Umbilical cord (tissue), 2 donors: ENCODE data around the gene AMZ1. TPM values are rescaled to one million over a fixed set of nuclear protein-coding genes. Genes with fewer than 3 reads are reported as not detected.

Experiments
- DNase-seq: peaks from one replicate; pipeline ENCODE4 v3.0.0-alpha.2; 2015; ENCODE audit warnings: low spot score
- total RNA-seq: library from RNA; depleted of rRNA; stranded (reverse); fragments of >200 nt; gene quantifications from one replicate; pipeline ENCODE4 v1.2.3, GENCODE V29; 2014; ENCODE audit warnings: low replicate concordance; ENCODE audit not compliant: insufficient read depth

Gene AMZ1
- total RNA-seq, 1 donor from 2014 or later = 2.4 TPM

DNA sequence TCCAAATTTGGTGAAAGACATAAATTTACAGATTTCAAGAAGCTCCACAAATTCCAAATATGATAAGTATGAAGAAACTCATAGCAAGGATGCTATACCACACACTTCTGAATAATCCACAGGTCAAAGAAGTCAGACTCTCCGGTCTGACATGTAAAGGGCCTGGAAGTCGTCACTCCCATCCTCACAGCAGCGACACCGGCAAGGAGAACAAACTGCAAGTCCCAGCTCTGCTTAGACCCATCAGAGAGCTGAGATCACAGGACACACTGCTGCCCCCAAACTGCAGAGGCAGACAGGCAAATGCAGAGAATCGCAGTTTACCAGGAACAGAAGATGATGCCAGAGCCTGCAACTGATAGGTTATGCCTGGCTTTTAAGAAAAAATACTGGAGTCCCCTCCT lies 62.0 kb downstream of the AMZ1 start:
- DNase-seq = no peak

DNA sequence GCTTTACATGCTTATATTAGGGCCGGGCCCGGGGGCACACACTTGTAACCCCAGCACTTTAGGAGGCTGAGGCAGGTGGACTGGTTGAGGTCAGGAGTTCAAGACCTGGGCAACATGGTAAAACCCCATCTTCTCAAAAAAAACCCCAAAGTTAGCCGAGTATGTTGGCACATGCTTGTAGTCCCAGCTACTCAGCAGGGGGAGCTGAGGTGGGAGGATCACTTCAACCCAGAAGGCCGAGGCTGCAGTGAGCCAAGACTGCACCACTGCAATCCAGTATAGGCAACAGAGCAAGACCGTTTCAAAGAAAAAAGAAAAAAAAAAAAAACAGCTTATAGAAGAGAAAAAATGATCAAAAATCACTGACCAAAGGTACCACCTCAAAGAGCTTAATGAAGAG lies 63.1 kb downstream of the AMZ1 start:
- no peak for DNase-seq

DNA sequence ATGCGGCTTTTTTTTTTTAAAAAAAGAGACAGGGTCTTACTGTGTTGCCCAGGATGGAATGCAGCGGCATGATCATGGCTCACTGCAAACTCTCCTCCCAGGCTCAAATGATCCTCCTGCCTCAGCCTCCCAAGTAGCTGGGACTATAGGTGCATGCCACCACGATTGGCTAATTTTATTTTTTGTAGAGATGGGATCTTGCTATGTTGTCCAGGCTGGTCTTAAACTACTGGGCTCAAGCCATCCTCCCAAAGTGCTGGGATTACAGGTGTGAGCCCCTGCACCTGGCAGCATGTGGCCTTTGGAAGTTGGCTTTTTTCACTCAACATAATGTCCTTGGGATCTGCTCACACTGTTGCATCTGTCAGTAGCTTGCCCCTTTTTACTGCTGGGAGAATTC lies 65.1 kb downstream of the AMZ1 start:
- no peak for DNase-seq

DNA sequence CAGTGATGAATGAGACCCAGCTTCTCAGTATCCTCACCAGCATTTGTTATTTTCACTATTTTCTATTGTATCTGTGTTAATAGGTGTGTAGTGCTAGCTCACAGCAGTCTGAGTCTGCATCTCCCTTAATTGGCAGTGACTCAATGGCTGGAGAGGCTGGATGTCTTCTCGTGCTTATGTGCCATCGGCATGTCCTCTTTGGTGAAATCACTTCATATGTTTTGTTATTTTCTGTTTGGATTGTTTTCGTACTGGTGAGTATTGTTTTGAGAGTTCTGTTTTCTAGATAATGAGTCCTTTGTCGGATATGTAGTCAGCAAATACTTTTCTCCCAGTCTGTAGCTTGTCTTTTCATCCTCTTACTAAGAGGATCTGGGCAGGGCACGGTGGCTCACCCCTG lies 66.1 kb downstream of the AMZ1 start:
- DNase-seq = no peak

DNA sequence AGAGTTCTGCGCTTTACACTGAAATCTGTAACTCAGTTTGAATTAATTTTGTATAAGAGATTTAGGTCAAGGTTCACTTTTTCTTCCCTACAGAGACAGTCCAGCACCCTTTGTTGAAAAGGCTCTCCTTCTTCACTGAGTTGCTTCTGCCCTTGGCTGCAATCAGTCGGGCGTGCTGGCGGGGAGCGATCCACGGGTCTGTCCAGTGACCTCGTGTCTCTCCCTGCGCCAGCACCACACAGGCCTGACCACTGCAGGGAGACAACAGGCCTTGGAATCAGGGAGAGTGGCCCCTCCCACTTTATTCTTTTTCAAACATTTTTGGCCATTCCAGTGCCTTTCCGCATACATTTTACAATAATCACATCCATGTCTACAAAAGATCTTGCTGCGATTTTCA lies 66.9 kb downstream of the AMZ1 start:
- DNase-seq = no peak

DNA sequence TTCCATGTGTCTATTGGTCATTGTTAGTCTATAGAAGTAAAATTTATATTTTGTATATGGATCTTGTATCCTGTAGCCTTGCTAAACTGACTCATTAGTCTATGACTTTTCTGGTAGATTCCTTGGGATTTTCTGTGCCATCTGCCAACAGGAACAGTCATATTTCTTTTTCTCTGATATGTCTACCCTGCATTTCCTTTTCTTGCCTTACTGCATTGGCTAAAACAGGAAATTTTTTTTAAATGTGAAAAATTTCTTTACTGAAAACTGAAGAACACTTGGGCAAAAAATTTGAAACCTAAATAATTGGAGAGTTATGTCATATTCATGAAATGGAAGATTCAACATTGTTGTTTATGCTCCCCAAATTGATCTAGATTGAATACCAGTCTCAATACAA lies 67.5 kb downstream of the AMZ1 start:
- DNase-seq = no peak

DNA sequence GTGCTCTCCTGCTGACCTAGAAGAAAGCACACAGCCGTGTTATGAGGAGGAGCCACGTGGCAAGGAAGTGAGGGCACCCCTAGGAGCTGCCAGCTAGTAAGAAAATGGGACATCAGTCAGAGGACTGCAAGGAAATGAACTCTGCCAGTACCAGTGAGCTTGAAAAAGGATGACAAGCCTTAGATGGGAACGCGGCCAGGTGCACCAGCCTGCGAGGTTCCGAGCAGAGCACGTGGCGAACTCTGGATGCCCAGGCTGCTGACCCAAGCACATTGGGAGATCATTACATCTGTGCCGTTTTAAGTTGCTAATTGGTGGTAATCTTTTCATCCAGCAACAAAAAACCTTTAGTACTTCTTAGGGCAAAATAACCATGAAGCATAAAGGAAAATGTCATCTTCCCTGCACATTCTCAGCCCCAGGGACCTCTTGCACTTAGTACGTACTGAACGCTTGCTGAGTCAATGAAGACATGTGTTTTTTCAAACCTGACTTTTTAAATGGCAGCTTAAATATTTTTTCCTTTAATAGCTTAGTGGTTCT lies 69.4 kb downstream of the AMZ1 start:
- no peak for DNase-seq

DNA sequence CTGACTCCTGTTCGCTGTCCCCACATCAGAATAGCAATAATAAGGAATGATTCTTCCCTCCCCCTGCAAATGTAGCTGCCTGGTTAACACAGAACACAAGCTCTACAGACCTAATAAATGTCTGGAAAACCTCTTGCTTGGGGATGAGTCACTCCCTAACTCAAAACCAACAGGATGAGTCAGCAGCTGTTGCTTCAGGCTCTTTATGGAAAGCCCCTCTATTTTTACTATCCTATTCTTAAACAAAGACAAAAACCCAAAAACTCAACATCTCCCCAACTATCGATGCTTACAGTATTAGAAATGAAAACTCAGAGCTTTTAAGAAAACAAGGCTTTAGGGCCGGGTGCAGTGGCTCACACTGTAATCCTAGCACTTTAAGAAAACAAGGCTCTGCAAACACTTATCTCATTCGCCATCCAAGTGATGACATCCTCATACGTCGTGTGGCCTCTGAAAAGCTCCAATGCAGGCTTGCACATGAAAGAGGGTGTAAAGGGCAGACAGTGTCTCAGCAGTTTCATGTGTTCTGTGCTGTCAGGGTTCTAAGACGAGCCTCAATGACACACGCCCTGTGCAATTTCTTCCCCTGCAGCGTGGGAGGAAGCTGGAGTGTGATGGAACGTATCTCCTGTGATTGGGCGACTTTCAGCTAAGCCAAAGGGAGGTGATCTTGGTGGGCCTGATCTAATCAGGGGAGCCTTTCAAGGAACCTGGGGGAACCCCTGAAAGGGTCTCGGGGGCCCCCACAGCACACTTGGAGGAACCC lies 70.1 kb downstream of the AMZ1 start:
- peak; percentile 98 for DNase-seq

DNA sequence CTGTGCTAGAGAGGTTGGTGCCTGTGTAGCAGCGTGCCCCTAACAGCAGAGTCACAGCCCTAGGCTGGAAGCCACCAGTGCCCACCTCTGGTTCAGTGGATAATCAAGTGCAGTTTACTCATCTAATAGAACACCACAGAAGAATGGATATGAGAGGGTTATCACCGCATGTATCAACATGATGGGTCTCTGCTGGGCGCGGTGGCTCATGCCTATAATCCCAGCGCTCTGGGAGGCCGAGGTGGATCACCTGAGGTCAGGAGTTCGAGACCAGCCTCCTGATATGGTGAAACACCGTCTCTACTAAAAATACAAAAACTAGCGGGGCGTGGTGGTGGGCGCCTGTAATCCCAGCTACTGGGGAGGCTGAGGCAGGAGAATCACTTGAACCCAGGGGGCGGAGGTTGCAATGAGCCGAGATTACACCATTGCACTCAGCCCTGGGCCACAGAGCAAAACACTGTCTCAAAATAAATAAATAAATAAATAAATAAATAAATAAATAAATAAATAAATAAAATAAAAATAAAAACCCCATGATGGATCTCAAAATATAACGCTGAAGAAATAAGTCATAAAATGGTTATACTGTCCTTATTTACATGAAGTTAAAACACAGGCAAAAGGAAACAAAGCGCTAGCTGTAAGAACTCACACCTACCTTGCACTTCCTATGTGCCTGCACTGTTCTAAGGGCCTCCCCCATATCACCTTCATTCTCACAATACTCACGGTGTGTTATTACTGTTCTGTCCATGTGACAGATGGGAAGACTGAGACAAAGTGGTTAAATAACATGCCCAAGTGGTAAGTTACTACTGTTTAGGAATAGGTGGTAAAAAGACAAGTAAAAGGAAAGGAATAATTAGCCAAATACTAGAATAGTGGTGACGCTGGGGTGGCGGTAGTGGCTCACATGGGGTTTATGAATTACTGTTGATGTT lies 70.9 kb downstream of the AMZ1 start:
- DNase-seq = no peak

DNA sequence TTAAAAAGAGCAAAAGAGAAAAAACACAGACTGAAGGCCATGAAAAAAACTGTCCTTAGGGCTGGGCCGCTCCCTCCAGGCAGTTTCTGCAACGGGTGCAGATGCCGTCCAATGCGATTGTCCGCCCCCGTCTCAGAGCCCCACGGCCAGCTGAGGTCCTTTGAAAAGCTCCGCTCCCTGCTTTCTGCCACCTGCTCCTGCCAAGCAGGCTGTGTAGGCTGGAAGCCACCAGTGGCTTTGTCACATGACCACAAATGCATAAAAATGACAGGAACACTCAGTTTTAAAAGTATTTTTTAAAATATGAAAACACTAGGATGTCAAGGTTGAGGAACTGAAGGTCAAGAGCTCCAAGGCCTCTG lies 71.7 kb downstream of the AMZ1 start:
- DNase-seq = no peak

DNA sequence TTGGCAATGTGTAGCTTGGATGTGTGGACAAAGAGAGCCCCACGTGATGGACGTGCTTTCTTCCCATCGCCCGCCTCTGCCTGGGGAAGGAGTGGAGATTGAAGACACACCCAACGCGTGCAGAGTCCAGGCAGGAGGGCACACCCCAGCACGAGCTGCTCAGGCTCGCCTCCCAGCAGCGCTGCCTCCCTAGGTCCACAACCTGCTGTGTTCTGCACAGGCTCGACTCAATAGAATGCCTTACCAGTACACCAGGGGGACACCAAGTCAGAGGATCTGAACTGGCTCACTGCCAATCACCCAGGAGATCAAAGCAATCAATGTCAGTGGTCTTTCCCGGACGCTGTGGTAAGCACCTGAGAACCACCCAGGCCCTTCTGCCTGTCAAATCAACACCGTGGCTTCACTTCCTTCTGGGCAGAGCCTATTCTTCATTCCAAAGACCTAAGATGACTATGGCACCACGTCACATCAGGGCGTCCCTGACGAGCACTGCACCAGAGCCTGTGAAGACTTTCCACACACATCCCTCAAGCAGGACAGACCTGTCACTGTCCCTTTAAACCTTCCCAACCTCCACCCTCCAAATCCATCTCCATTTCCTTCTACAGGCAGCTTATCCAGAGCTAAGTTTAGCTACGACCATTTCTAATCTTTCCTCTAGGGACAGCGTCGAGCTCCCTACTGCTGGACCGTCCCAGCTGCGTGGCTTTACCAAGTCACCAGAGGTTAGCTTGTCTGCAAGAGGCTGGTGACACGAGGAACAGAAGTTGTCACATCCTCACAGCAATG lies 72.3 kb downstream of the AMZ1 start:
- DNase-seq = peak; percentile 55

DNA sequence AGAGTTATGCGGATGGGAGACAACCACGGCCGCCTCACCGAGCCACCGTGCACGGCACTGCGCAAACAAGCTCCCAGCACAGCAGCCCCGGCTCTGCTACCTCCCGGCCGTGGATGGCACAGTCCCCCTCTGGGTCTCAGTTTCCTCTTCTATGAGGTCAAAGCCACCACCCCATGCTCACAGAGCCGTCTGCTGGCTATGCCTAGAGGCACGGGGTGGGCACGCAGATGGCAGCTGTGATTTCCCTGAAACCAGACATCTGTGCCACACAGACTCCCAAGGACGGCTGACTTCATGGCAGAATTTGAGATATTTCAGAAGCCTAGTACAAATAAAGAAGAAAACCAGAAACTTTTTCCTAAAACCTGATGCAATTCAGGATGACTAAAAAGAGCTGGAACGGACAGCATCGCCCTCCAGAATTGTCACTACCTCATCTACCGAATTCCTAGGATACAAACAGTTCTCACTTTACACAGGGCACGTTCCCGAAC lies 73.2 kb downstream of the AMZ1 start:
- DNase-seq = no peak

DNA sequence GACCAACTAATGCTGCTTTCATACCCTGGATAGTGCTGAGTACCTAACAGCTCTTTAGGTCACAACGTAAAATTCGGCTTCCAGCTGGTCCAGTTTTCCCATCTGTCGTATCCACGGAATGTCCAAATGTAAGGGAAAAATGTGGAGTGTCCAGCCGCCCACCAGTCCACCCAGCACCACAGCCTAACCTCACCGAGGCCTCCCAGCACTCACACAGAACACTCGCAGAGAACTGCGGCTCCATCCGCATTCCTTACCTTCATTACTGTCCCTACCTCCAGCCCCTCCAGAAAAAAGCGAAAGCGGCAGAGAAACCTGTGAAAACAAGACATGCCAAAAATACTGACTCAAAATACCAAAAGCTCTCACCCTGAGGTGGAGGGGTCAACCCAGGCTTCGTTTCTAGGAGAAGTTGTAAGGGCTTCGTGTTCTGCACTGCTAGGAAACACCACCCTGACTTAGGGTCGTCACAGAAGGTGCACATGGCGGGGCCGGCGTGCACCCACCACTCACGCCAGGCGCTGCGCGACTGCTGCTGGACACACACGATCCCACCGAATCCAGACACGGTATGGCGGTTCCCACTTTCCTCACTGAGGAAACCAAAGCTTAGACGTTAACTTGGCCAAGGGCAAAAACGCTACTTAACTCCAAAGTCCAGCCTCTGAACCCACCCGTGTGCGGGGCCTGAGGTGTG lies 73.9 kb downstream of the AMZ1 start:
- DNase-seq = no peak

DNA sequence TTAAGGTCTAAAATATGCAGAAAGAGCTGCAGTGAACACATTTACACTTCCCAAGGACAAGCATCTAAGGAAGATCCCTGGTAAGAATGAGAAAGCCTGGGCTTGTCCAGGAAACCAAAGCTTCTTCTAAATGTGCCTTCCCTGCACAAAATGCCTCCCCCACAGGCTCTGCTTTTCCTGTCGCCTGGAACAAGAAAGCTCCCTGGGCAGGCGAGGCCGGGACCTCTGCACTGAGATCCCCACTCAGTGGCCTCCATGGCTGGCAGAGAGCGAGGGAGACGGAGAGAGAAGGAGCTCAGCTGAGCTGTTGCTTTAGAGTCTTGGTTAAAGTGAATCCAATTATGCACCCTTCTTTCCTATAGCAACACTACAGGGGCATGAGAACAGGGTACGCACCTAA lies 75.6 kb downstream of the AMZ1 start:
- DNase-seq = no peak

DNA sequence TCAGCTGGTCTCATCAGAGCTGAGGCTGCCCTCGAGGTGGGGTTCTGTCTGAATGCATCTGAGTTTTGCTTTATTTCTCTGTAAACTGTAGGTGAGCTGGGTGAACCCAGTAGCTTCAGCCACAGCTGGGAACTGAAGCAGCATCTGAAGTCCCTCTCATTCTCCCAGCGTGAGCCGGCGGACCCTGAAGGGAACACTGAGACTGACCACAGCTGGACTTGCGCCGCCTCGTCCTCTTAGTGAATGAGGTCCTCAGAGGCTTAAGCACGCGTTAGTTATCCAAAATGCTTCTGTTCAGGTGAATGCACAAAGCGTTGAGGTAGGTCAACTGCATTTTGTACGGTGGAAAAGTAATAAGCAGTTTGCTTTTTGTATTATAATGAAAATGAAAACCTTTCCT lies 76.6 kb downstream of the AMZ1 start:
- no peak for DNase-seq

Other genes with a start within 250 kb of the AMZ1 start
- not detected for gene GRIFIN, start 211.8 kb upstream of the AMZ1 start, total RNA-seq
- gene LFNG, start 168.4 kb upstream of the AMZ1 start, total RNA-seq = 11.1 TPM
- 12.5 TPM for gene BRAT1, start 132.7 kb upstream of the AMZ1 start, total RNA-seq
- gene IQCE, start 129.2 kb upstream of the AMZ1 start, total RNA-seq = 5.1 TPM
- 20.5 TPM for gene TTYH3, start 56.2 kb upstream of the AMZ1 start, total RNA-seq
- 34.7 TPM for gene GNA12, start 156.1 kb downstream of the AMZ1 start, total RNA-seq